ENCODE results near the gene SLCO1A2.
"Not testable (repeated sequence)": the region's sequence is repeated elsewhere in the genome, so short reads cannot be mapped to it uniquely, and the experiment has no call there.

GRCh38 chr12:21360632-21361031 is 25.9 kb upstream of the SLCO1A2 start:
- TF ChIP-seq CTCF (IDR thresholded peaks at IDR 0.05); POLR2AphosphoS5 (IDR thresholded peaks at IDR 0.05; ENCODE audit: insufficient read depth in 1 of 2, low read depth in 1 of 2): not testable (repeated sequence)
